ENCODE results near the gene TBC1D8B.

Gene TBC1D8B

GRCh38 chrX:106898462-106898861 is 96.0 kb downstream of the TBC1D8B start:
- DNase-seq (ENCODE audit: low spot score), result peak; percentile 1

GRCh38 chrX:106899276-106899675 is 96.8 kb downstream of the TBC1D8B start:
- DNase-seq (ENCODE audit: low spot score), result no peak

GRCh38 chrX:106899841-106900240 is 97.4 kb downstream of the TBC1D8B start:
- no peak for DNase-seq (ENCODE audit: low spot score)

- DNase-seq (ENCODE audit: low spot score), result no peak
These were observed 98.9 kb downstream of the TBC1D8B start for GRCh38 chrX:106901341-106901740.

- DNase-seq (ENCODE audit: low spot score), result no peak
These were observed 99.3 kb downstream of the TBC1D8B start for GRCh38 chrX:106901781-106902219.

GRCh38 chrX:106902684-106903083 is 100.2 kb downstream of the TBC1D8B start:
- no peak for DNase-seq (ENCODE audit: low spot score)

GRCh38 chrX:106903291-106903824 is 100.9 kb downstream of the TBC1D8B start, which contains the start of gene RIPPLY1:
Gene RIPPLY1 (minus strand): TSS chrX:106903341. CDS start chrX:106903287, 54 bp downstream.
- no peak for DNase-seq (ENCODE audit: low spot score)

- DNase-seq (ENCODE audit: low spot score), result no peak
These were observed 101.5 kb downstream of the TBC1D8B start for GRCh38 chrX:106903856-106904528.

- DNase-seq (ENCODE audit: low spot score), result no peak
These were observed 102.7 kb downstream of the TBC1D8B start for GRCh38 chrX:106905064-106905708.

- DNase-seq (ENCODE audit: low spot score), result no peak
These were observed 103.9 kb downstream of the TBC1D8B start for GRCh38 chrX:106906361-106906760.

GRCh38 chrX:106912864-106913263 is 110.4 kb downstream of the TBC1D8B start:
- no peak for DNase-seq (ENCODE audit: low spot score)

- no peak for DNase-seq (ENCODE audit: low spot score)
These were observed 115.5 kb downstream of the TBC1D8B start for GRCh38 chrX:106917830-106918500.

GRCh38 chrX:106919932-106920452 is 117.5 kb downstream of the TBC1D8B start, which contains the start of gene CLDN2:
Gene CLDN2 (plus strand): TSS chrX:106920402. CDS start chrX:106928229, 7,827 bp downstream.
- no peak for DNase-seq (ENCODE audit: low spot score)

- DNase-seq (ENCODE audit: low spot score), result no peak
These were observed 119.2 kb downstream of the TBC1D8B start for GRCh38 chrX:106921637-106922036.
